Fibroblast of lung (primary cell): ENCODE data around the gene TEDC2. TPM values are rescaled to one million over a fixed set of nuclear protein-coding genes. Genes with fewer than 3 reads are reported as not detected.

Source experiments
- DNase-seq, 2 donors: peaks; one replicate each; pipeline versions ENCODE4 v3.0.0 to v3.0.0-alpha.2; 2010; ENCODE audit warnings: low read depth in 2 of 2
- H2AFZ ChIP-seq: 2 replicates; pipeline ENCODE4 v1.5.1; 2012; ENCODE audit warnings: low read length, control low read depth, inconsistent platforms
- H3K27ac ChIP-seq: 2 replicates; pipeline ENCODE4 v1.5.1; 2011; ENCODE audit warnings: low read length, control low read depth; ENCODE audit not compliant: insufficient read depth
- H3K27me3 ChIP-seq: 2 replicates; pipeline ENCODE4 v1.5.1; 2011; ENCODE audit warnings: mild to moderate bottlenecking, low read length; ENCODE audit not compliant: control insufficient read depth, insufficient read depth
- H3K36me3 ChIP-seq: 2 replicates; pipeline ENCODE4 v1.5.1; 2011; ENCODE audit warnings: low read length; ENCODE audit not compliant: control insufficient read depth, insufficient read depth
- H3K4me1 ChIP-seq: 2 replicates; pipeline ENCODE4 v1.5.1; 2011; ENCODE audit warnings: low read length; ENCODE audit not compliant: control insufficient read depth, insufficient read depth; ENCODE audit errors: extremely low read depth
- H3K4me2 ChIP-seq: 2 replicates; pipeline ENCODE4 v1.5.1; 2011; ENCODE audit warnings: low read length, control low read depth; ENCODE audit not compliant: insufficient read depth; ENCODE audit errors: extremely low read depth
- H3K4me3 ChIP-seq, 4 experiments: fragments of 200-600 bp in 1 of 4; sonication (generic) in 1 of 4; replicated peaks in 1 of 4; 2 replicates each; pipeline ENCODE4 v1.5.1; 2011 to 2016; ENCODE audit warnings: low read length in 4 of 4, low read depth in 3 of 4, mild to moderate bottlenecking in 3 of 4, control low read depth in 2 of 4, inconsistent platforms in 1 of 4, mixed read lengths in 1 of 4; ENCODE audit not compliant: insufficient read depth in 1 of 4; ENCODE audit errors: control extremely low read depth in 1 of 4
- H3K79me2 ChIP-seq: 2 replicates; pipeline ENCODE4 v1.5.1; 2012; ENCODE audit warnings: mild to moderate bottlenecking, low read length, inconsistent platforms; ENCODE audit not compliant: control insufficient read depth, insufficient read depth
- H3K9ac ChIP-seq: 2 replicates; pipeline ENCODE4 v1.5.1; 2011; ENCODE audit warnings: mild to moderate bottlenecking, low read length, control low read depth; ENCODE audit not compliant: insufficient read depth
- H3K9me3 ChIP-seq: 2 replicates; pipeline ENCODE4 v1.5.1; 2012; ENCODE audit warnings: low read depth, low read length; ENCODE audit not compliant: control insufficient read depth, insufficient read depth
- H4K20me1 ChIP-seq: 2 replicates; pipeline ENCODE4 v1.5.1; 2011; ENCODE audit warnings: low read length; ENCODE audit not compliant: control insufficient read depth, insufficient read depth; ENCODE audit errors: extremely low read depth
- EZH2 ChIP-seq: IDR thresholded peaks from 2 replicates; pipeline ENCODE4 v1.5.1; 2012; ENCODE audit warnings: low read length, control low read depth, mild to moderate bottlenecking; ENCODE audit errors: missing control alignments
- polyA plus RNA-seq, 2 donors: library from polyadenylated mRNA; depleted of rRNA in 1 of 2; stranded (reverse) in 1 of 2; unstranded in 1 of 2; fragments of >200 nt; gene quantifications; 2 replicates each; pipeline ENCODE4 v1.2.1, GENCODE V29; 2011 to 2012; ENCODE audit warnings: missing spikeins in 1 of 2
- total RNA-seq: library from RNA; depleted of rRNA; stranded (reverse); fragments of >200 nt; gene quantifications from 2 replicates; pipeline ENCODE4 v1.2.1, GENCODE V29; 2014
- TF ChIP-seq, protein P1 (sequence below), 2 donors: IDR thresholded peaks in 1 of 2; conservative IDR thresholded peaks in 1 of 2; 1 replicate in 1 of 2; 2 replicates in 1 of 2; pipeline ENCODE4 v1.5.1; 2011 to 2012; ENCODE audit warnings: low read length in 2 of 2, control low read depth in 1 of 2, inconsistent platforms in 1 of 2, low read depth in 1 of 2, mild to moderate bottlenecking in 1 of 2

The TEDC2 gene
- total and polyA plus RNA-seq, 2 donors (not counting 1 experiment from before 2014, with no cell fraction given): 1.2 to 1.7 TPM

DNA sequence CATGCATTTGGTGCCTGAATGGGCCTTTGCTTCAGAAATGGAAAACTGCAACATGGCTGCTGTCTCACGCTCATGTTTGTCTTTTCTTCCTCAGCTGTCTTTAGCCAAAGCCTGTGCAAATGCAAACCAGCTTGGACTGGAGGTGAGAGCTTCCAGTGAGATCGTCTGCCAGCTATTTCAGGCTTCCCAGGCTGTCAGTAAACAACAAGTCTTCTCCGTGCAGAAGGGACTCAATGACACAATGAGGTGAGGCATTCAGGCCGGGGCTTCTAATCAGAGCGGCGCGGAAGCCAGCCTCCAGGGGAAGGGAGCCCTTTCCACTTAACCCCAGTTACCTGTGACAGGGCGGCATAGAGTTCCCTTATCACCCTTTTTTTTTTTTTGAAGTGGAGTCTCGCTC is 16.4 kb upstream of the TEDC2 start:
- Histone ChIP-seq H3K27me3 (no peaks in the 10 kb centered on the region), H3K79me2 (no peaks in the 10 kb centered on the region), H2AFZ (no peak overlapping the region), H3K27ac (no peak overlapping the region), H3K4me2 (no peak overlapping the region), H3K4me3 (no peak overlapping the region), H3K4me1 (no peaks in the 10 kb centered on the region), H4K20me1 (no peaks in the 10 kb centered on the region), H3K9me3 (no peaks in the 10 kb centered on the region), H3K9ac (no peak overlapping the region), H3K36me3 (peaks cover 28% of the 10 kb centered on the region)
- no peak for TF ChIP-seq EZH2
- TF ChIP-seq, protein P1, sequence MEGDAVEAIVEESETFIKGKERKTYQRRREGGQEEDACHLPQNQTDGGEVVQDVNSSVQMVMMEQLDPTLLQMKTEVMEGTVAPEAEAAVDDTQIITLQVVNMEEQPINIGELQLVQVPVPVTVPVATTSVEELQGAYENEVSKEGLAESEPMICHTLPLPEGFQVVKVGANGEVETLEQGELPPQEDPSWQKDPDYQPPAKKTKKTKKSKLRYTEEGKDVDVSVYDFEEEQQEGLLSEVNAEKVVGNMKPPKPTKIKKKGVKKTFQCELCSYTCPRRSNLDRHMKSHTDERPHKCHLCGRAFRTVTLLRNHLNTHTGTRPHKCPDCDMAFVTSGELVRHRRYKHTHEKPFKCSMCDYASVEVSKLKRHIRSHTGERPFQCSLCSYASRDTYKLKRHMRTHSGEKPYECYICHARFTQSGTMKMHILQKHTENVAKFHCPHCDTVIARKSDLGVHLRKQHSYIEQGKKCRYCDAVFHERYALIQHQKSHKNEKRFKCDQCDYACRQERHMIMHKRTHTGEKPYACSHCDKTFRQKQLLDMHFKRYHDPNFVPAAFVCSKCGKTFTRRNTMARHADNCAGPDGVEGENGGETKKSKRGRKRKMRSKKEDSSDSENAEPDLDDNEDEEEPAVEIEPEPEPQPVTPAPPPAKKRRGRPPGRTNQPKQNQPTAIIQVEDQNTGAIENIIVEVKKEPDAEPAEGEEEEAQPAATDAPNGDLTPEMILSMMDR (conservative IDR thresholded peaks at IDR 0.05 in 1 of 2, IDR thresholded peaks at IDR 0.05 in 1 of 2; ENCODE audit: low read depth in 1 of 2, low read length in 2 of 2): no peak
- DNase-seq: no peak

DNA sequence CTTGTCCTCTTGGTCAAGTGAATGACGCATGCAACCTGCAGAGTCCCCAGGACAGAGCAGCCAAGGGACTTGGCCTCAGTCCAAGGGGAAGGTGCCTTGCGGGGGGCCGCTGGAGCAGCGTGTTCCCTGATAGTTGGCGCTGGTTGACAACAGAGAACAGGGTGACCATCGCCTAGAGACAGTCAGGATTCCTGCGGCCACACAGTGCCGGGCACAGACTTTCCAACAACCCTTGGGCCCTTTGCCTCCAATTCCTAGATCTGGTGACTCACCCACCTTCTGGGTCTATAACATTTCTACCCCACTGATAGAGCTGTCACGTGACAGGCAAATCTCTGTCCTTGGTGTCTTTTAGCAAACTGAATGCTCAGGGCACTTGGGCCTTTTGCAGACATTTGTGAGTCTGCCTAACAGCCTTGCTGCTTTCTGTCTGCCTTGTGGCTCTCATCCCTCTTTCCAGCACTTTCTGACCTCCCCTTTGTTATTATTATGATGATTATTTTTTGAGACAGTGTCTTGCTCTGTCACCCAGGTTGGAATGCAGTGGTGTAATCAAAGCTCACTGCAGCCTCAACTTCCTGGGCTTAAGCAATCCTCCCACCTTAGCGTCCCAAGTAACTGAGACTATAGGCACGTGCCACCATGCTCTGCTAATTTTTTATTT is 11.9 kb upstream of the TEDC2 start:
- no peaks in the 10 kb centered on the region for H3K79me2 ChIP-seq
- H2AFZ ChIP-seq: no peak overlapping the region
- DNase-seq: no peak
- H3K4me1 ChIP-seq: no peaks in the 10 kb centered on the region
- no peak overlapping the region for H3K9ac ChIP-seq
- H3K9me3 ChIP-seq: no peaks in the 10 kb centered on the region
- no peaks in the 10 kb centered on the region for H3K27me3 ChIP-seq
- no peak overlapping the region for H3K4me3 ChIP-seq
- no peak overlapping the region for H3K4me2 ChIP-seq
- TF ChIP-seq EZH2: no peak
- TF ChIP-seq, protein P1 (conservative IDR thresholded peaks at IDR 0.05 in 1 of 2, IDR thresholded peaks at IDR 0.05 in 1 of 2; ENCODE audit: low read depth in 1 of 2, low read length in 2 of 2): no peak
- H3K27ac ChIP-seq: no peak overlapping the region
- no peaks in the 10 kb centered on the region for H4K20me1 ChIP-seq
- H3K36me3 ChIP-seq: peaks cover 40% of the 10 kb centered on the region

DNA sequence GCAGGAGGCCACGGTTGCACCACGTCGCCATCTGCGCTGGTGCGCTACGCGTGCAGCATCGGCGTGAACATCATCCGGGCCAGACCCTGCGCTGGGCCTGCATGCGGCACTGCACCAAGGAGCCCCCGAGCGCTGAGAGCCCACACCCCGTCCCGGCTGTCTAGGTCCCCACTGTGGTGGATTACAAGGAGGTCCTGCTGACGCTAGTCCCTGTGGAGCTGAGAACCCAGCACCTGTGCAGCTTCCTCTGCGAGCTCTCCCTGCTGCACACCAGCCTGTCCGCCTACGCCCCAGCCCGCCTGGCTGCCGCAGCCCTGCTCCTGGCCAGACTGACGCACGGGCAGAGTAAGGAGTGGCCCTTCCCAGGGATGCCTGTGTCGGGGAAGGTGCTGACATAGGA is 10.8 kb upstream of the TEDC2 start:
- no peak overlapping the region for H2AFZ ChIP-seq
- H3K9ac ChIP-seq: no peak overlapping the region
- H3K27ac ChIP-seq: no peak overlapping the region
- peaks cover 45% of the 10 kb centered on the region for H3K36me3 ChIP-seq
- DNase-seq: no peak
- H3K4me2 ChIP-seq: no peak overlapping the region
- no peaks in the 10 kb centered on the region for H3K9me3 ChIP-seq
- H3K27me3 ChIP-seq: no peaks in the 10 kb centered on the region
- no peaks in the 10 kb centered on the region for H3K4me1 ChIP-seq
- TF ChIP-seq EZH2: no peak
- TF ChIP-seq, protein P1 (conservative IDR thresholded peaks at IDR 0.05 in 1 of 2, IDR thresholded peaks at IDR 0.05 in 1 of 2; ENCODE audit: low read depth in 1 of 2, low read length in 2 of 2): no peak
- H3K79me2 ChIP-seq: no peaks in the 10 kb centered on the region
- H3K4me3 ChIP-seq: no peak overlapping the region
- no peaks in the 10 kb centered on the region for H4K20me1 ChIP-seq
